LNCaP clone FGC (cell line): ENCODE results near the gene SSTR3.
"Not testable (repeated sequence)": the region's sequence is repeated elsewhere in the genome, so short reads cannot be mapped to it uniquely, and the experiment has no call there.

Source experiments
- DNase-seq: peaks from one replicate; pipeline ENCODE4 v3.0.0-alpha.2; 2011; ENCODE audit warnings: low read depth
- H3K4me3 ChIP-seq: 2 replicates; pipeline ENCODE4 v1.5.1; 2011; ENCODE audit warnings: mild to moderate bottlenecking, low read depth, low read length, control low read depth
- CTCF ChIP-seq: IDR thresholded peaks from 2 replicates; pipeline ENCODE4 v1.5.1; 2012; ENCODE audit warnings: mild to moderate bottlenecking; ENCODE audit not compliant: control insufficient read depth, insufficient read depth; ENCODE audit errors: extremely low read depth

SSTR3 gene

DNA sequence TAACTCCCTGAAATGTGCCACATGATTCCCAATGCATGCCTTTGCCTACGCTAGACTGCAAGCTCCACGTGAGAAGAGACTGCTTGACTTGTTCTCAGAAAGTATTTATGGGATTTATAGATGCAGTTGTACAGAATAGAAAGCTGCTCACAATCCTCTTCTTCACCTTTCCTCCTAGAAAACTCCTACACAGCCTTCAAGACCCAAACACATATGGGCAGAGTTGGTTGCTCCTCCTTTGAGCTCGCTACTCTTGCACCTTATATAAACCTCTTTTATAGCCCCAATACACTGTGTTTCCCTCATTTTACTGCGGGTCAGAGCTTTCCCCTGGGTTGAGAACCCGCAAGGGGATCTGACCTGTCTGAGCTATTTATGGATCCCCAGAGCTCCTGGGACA is 40.6 kb downstream of the SSTR3 start:
- H3K4me3 ChIP-seq: no peak overlapping the region
- no peak for TF ChIP-seq CTCF
- DNase-seq: no peak

DNA sequence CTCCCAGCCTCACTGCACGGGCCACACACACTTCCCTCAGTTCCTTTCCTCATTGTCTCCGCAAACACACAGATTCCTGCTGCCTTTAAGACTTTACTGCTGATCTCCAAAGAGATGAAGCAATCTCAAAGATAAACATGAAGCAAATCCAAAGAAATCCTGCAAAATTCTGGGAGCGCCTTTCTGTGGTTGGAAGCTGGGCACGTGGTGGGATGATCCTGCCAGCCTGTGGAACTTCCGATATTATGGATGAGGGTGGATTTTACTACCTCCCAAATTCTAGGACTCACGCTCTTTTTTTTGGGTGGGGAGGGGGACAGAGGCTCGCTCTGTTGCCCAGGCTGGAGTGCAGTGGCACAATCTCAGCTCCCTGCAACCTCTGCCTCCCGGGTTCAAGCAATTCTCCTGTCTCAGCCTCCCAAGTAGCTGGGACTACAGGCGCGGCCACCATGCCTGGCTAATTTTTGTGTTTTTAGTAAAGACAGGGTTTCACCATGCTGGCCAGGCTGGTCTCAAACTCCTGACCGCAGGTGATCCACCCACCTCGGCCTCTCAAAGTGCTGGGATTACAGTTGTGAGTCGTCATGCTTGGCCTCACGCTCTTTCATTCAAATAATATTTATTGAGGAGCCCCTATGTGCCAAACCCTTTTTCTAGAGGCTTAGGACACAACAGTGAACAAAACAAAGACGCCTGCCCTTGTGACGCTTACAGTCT is 41.4 kb downstream of the SSTR3 start:
- not testable (repeated sequence) for H3K4me3 ChIP-seq, DNase-seq

DNA sequence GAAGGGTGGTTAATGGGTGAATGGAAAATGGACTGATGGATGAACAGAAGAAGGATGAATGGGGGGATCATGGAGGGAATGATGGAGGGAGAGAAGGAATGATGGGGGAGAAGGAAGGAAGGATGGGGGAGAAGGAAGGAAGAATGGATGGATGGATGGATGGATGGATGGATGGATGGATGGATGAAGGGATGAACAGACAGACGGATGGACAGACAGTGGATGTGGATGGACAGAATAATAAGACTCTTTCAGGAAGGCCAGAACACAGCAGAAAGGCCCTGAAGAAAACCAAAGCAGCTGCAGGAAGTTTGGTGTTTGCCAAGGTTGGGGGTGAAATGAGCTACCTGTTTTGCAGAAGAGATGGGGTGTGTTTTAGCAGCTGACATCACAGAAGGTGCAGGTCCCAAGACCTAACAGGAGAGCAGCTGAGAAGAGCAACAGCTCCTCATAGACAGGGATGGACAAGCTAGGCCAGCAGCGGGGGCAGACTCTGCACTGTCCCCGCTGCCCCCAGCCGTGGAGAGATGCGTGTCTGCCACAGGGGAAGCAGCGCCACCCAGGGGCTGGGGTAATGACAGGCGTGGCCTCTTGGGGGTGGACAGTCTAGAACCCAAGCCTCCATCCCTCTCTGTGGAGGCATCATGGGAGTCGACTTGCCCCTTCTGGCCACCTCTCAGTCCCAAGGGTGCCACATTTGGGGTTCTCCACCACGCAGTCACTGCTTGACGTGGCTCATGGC is 42.2 kb downstream of the SSTR3 start:
- no peak overlapping the region for H3K4me3 ChIP-seq
- DNase-seq: no peak
- TF ChIP-seq CTCF: no peak

- no peak for TF ChIP-seq CTCF
- no peak for DNase-seq
- H3K4me3 ChIP-seq: no peak overlapping the region
These were observed 42.9 kb downstream of the SSTR3 start for GRCh38 chr22:37169406-37169805.

- no peak overlapping the region for H3K4me3 ChIP-seq
- TF ChIP-seq CTCF: no peak
- DNase-seq: no peak
These were observed 44.2 kb downstream of the SSTR3 start for GRCh38 chr22:37167981-37168647.

DNA sequence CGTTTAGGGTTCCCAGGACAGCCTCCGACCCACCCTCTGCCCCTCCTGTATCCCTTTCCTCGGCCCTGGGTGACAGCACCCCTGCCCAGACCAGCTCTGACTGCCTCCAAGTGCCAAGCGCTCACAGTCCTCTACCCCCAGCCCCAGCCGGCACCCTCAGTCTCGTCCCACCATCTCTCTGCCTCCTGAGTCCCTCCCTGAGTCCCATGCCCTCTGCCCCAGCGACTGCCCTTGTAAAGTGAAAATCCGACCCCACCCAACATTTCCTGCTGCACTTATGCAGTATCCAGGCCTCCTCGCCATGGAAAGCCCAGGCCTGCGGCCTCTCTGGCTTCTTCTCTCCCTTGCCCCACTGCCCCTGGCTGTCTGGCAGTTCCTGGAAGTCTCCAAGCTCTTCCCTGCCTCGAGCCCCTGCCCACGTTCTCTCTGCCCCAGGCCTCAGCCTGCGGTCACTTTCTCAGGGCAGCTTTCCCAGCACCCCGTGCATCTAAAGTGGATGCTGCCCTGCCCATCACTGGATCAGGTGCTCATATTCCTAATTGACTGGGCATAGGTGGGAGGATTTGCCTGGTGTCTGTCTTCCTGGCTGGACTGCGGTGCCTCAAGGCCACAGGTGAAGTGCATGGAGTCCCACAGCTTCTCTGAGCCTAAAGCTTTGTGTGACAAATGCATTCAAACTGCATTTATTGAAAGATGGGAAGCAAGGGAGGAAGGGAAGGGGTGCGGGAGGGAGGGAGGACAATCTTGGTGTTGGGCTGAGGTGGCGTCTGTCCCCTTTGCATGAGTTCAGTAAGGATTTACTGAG is 44.9 kb downstream of the SSTR3 start:
- TF ChIP-seq CTCF: no peak
- no peak overlapping the region for H3K4me3 ChIP-seq
- DNase-seq: no peak

GRCh38 chr22:37166675-37167066 is 45.6 kb downstream of the SSTR3 start:
- peak; percentile 91 for TF ChIP-seq CTCF
- DNase-seq: peak; percentile 28
- H3K4me3 ChIP-seq: no peak overlapping the region
